OCI-LY7 (cell line): Measurements from ENCODE around the gene OR4D1. TPM values are rescaled to one million over a fixed set of nuclear protein-coding genes. Genes with fewer than 3 reads are reported as not detected.

Experiments used
- BruUV-seq: library from RNA; stranded (reverse); fragments of 400-500 nt; replicated peaks from 2 replicates; lab custom pipeline; 2021; lab: Mats Ljungman, UMichigan
- CTCF ChIA-PET: fragments of 300-600 bp; sonication (Branson Sonifier 250); formaldehyde crosslinking; loops from one replicate; lab custom pipeline; 2022; ENCODE audit warnings: antibody characterized with exemption; ENCODE audit not compliant: unreplicated experiment; lab: Charles Lee
- POLR2A ChIA-PET: fragments of 300-600 bp; sonication (Branson Sonifier 250); formaldehyde crosslinking; loops from one replicate; lab custom pipeline; 2022; ENCODE audit warnings: antibody characterized with exemption; lab: Charles Lee
- DNase-seq: peaks from one replicate; pipeline ENCODE4 v3.0.0-alpha.2; 2015; ENCODE audit warnings: low spot score
- H2AFZ ChIP-seq: fragments of 200-600 bp; sonication (generic), shearing (Covaris generic); 2 replicates; pipeline ENCODE4 v1.6.1; 2014; ENCODE audit warnings: mild to moderate bottlenecking, antibody characterized with exemption, low read length, moderate library complexity
- H3K27ac ChIP-seq: fragments of 200-600 bp; sonication (generic); 2 replicates; pipeline ENCODE4 v1.5.1; 2014; ENCODE audit warnings: mixed run types, low read depth, mild to moderate bottlenecking, moderate library complexity, low read length, inconsistent platforms; ENCODE audit not compliant: poor library complexity, severe bottlenecking
- H3K36me3 ChIP-seq: fragments of 200-600 bp; sonication (generic); 2 replicates; pipeline ENCODE4 v1.6.1; 2014; ENCODE audit warnings: mild to moderate bottlenecking, antibody characterized with exemption, low read length, moderate library complexity, mixed read lengths; ENCODE audit not compliant: insufficient read depth
- H3K4me1 ChIP-seq: fragments of 200-600 bp; sonication (generic); 2 replicates; pipeline ENCODE4 v1.5.1; 2014; ENCODE audit warnings: mild to moderate bottlenecking, low read length; ENCODE audit not compliant: insufficient read depth, poor library complexity, severe bottlenecking
- H3K4me2 ChIP-seq: fragments of 200-600 bp; sonication (generic); 2 replicates; pipeline ENCODE4 v1.6.1; 2014; ENCODE audit warnings: mild to moderate bottlenecking, low read length
- H3K4me3 ChIP-seq: fragments of 200-600 bp; sonication (generic); 2 replicates; pipeline ENCODE4 v1.5.1; 2014; ENCODE audit warnings: mild to moderate bottlenecking, low read depth, low read length; ENCODE audit not compliant: poor library complexity, severe bottlenecking
- H3K79me2 ChIP-seq: fragments of 200-600 bp; sonication (generic); 2 replicates; pipeline ENCODE4 v1.6.1; 2016; ENCODE audit warnings: low read depth, mild to moderate bottlenecking, low read length, moderate library complexity, mixed read lengths; ENCODE audit not compliant: insufficient read depth
- H3K9me2 ChIP-seq: fragments of 200-600 bp; sonication (generic); 2 replicates; pipeline ENCODE4 v1.6.1; 2016; ENCODE audit warnings: mild to moderate bottlenecking, low read length, mixed read lengths; ENCODE audit not compliant: insufficient read depth
- H3K9me3 ChIP-seq: fragments of 200-600 bp; sonication (generic); 2 replicates; pipeline ENCODE4 v1.6.1; 2014; ENCODE audit warnings: mild to moderate bottlenecking, mixed run types, low read length, mixed read lengths
- H4K20me1 ChIP-seq: fragments of 200-600 bp; sonication (generic); 2 replicates; pipeline ENCODE4 v1.6.1; 2014; ENCODE audit warnings: mild to moderate bottlenecking, antibody characterized with exemption, low read length, moderate library complexity, mixed read lengths; ENCODE audit not compliant: insufficient read depth
- EZH2phosphoT487 ChIP-seq: fragments of 200-600 bp; sonication (generic); IDR thresholded peaks from 2 replicates; pipeline ENCODE4 v1.6.1; 2018; ENCODE audit warnings: low read depth, borderline replicate concordance, mild to moderate bottlenecking, mixed run types, antibody characterized with exemption, low read length, moderate library complexity, mixed read lengths
- intact Hi-C: fragments of 100-400 bp; cut with micrococcal nuclease; formaldehyde crosslinking; loops from one replicate; pipeline ENCODE4 v1.10.0; 2022; ENCODE audit not compliant: unreplicated experiment
- total RNA-seq, 2 experiments: library from RNA; depleted of rRNA in 1 of 2; stranded (reverse); fragments of >200 nt in 1 of 2; shearing (Covaris generic) in 1 of 2; gene quantifications; 2 replicates each; pipeline ENCODE4 v1.2.3, GENCODE V29; 2014 to 2022
- TF ChIP-seq, protein P1 (sequence below): fragments of 200-600 bp; sonication (generic); conservative IDR thresholded peaks from 2 replicates; pipeline ENCODE4 v1.5.1; 2014; ENCODE audit warnings: mild to moderate bottlenecking, antibody characterized with exemption, low read length, moderate library complexity, mixed read lengths

OR4D1 gene
- total RNA-seq, 2 experiments from 2014 or later, result not detected

DNA sequence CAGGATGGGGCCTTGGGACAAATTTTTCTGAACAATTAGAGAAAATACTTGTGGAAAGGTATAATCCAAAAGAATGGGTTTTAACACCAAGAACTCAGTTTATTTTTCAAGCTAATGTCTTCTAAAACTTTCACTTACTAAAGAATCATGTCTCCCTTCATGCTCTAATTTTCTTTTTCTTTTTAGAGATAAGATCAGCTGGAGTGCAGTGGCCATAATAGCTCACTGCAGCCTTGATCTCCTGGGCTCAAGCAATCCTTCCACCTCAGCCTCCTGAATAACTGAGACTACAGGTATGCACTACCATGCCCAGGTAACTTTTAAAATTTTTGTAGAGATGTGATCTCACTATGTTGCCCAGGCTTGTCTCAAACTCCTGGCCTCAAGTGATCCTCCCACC is 5.5 kb downstream of the OR4D1 start:
- DNase-seq, result no peak
- Histone ChIP-seq H3K79me2 (no peaks in the 10 kb centered on the region), H3K36me3 (no peaks in the 10 kb centered on the region), H3K9me3 (no peaks in the 10 kb centered on the region), H3K27ac (no peak overlapping the region), H3K4me3 (no peak overlapping the region), H3K4me1 (no peaks in the 10 kb centered on the region), H3K4me2 (no peak overlapping the region), H3K9me2 (no peaks in the 10 kb centered on the region), H4K20me1 (no peaks in the 10 kb centered on the region), H2AFZ (no peak overlapping the region)
- TF ChIP-seq, protein P1, sequence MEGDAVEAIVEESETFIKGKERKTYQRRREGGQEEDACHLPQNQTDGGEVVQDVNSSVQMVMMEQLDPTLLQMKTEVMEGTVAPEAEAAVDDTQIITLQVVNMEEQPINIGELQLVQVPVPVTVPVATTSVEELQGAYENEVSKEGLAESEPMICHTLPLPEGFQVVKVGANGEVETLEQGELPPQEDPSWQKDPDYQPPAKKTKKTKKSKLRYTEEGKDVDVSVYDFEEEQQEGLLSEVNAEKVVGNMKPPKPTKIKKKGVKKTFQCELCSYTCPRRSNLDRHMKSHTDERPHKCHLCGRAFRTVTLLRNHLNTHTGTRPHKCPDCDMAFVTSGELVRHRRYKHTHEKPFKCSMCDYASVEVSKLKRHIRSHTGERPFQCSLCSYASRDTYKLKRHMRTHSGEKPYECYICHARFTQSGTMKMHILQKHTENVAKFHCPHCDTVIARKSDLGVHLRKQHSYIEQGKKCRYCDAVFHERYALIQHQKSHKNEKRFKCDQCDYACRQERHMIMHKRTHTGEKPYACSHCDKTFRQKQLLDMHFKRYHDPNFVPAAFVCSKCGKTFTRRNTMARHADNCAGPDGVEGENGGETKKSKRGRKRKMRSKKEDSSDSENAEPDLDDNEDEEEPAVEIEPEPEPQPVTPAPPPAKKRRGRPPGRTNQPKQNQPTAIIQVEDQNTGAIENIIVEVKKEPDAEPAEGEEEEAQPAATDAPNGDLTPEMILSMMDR, result no peak
- no peak for TF ChIP-seq EZH2phosphoT487
- ChIA-PET CTCF (no interaction called here), POLR2A (interaction anchor here (0.7 kb wide), 3 partner anchors 317 to 969 kb away, joined by 3 to 6 read pairs (median 5); no protein-coding TSS in a partner anchor)
- intact Hi-C loops, result no loop called here
- no TSS peak for BruUV-seq

DNA sequence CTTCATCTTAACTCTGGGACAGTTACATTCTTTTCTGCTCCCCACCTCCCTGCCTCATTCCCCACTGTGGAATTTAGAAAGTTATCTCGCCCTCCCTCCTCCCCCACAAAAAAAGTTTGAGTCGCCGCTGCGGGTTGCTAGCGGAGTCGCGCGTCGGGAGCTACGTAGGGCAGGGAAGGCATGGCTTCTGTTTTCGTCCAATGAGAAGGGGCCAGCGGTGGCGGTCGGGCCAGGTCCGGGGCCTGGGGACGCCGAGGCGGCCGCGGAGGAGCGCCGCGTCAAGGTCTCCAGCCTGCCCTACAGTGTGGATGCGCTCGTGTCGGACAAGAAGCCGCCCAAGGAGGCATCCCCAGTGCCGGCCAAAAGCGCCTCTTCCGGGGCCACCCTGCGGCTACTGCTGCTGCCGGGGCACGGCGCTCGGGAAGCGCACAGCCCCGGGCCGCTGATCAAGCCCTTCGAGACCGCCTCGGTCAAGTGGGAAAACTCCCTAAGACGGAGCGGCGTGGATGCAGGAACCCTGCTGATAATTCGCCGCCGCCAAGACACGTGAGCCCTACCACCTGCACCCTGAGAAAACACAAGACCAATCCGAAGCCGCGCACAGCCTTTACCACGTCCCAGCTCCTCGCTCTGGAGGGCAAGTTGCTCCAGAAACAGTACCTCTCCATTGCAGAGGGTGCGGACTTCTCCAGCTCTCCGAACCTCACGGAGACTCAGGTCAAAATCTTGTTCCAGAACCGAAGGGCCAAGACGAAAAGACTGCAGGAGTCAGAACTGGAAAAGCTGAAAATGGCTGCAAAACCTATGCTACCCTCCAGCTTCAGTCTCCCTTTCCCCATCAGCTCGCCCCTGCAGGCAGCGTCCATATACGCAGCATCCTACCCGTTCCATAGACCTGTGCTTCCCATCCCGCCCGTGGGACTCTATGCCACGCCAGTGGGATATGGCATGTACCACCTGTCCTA is 8.9 kb downstream of the OR4D1 start:
- Histone ChIP-seq H2AFZ (no peak overlapping the region), H3K9me3 (no peaks in the 10 kb centered on the region), H3K27ac (no peak overlapping the region), H3K79me2 (no peaks in the 10 kb centered on the region), H3K4me3 (no peak overlapping the region), H3K4me1 (no peaks in the 10 kb centered on the region), H3K4me2 (no peak overlapping the region), H3K9me2 (no peaks in the 10 kb centered on the region), H3K36me3 (no peaks in the 10 kb centered on the region), H4K20me1 (no peaks in the 10 kb centered on the region)
- POLR2A ChIA-PET, result no interaction called here
- BruUV-seq, result no TSS peak
- CTCF ChIA-PET, result no interaction called here
- no peak for DNase-seq
- TF ChIP-seq, protein P1, result no peak
- TF ChIP-seq EZH2phosphoT487, result no peak
- intact Hi-C loops, result no loop called here

DNA sequence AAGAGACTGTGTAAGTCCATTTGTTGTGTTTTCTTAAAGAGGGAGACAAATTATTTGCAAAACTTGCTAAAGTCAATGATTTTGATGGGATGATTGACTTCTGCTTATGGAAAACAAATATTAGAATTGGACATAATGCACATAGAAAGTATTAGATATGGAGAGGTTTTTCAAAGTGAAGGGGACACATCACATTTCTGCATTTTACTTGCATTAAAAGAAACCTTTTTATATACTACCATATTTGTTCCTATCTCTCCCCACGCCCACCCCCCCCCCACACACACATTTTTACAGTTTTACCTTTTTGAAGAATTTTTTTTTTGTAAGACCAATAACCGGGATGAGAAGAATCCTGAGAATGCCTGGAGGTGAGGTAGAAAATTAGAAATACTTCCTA is 10.0 kb downstream of the OR4D1 start:
- H3K4me3 ChIP-seq, result no peak overlapping the region
- no TSS peak for BruUV-seq
- no peaks in the 10 kb centered on the region for H3K79me2 ChIP-seq
- DNase-seq, result no peak
- POLR2A ChIA-PET, result interaction anchor here (0.7 kb wide), 1 partner anchor 61 kb away, joined by 3 read pairs; no protein-coding TSS in a partner anchor
- no peak overlapping the region for H3K4me2 ChIP-seq
- H3K9me2 ChIP-seq, result no peaks in the 10 kb centered on the region
- H3K27ac ChIP-seq, result no peak overlapping the region
- no peaks in the 10 kb centered on the region for H3K36me3 ChIP-seq
- intact Hi-C loops, result no loop called here
- no peaks in the 10 kb centered on the region for H3K9me3 ChIP-seq
- no peak overlapping the region for H2AFZ ChIP-seq
- no peak for TF ChIP-seq EZH2phosphoT487
- TF ChIP-seq, protein P1, result no peak
- CTCF ChIA-PET, result no interaction called here
- no peaks in the 10 kb centered on the region for H4K20me1 ChIP-seq
- H3K4me1 ChIP-seq, result no peaks in the 10 kb centered on the region
